GM10847 (cell line): ENCODE results near the gene CASZ1.

Experiments
- POLR2A ChIP-seq: IDR thresholded peaks from 2 replicates; pipeline ENCODE4 v1.6.1; 2011; ENCODE audit not compliant: insufficient read length; ENCODE audit errors: extremely low read depth

Gene CASZ1

GRCh38 chr1:10740123-10740522, 56.3 kb downstream of the CASZ1 start:
- TF ChIP-seq POLR2A: no peak

DNA sequence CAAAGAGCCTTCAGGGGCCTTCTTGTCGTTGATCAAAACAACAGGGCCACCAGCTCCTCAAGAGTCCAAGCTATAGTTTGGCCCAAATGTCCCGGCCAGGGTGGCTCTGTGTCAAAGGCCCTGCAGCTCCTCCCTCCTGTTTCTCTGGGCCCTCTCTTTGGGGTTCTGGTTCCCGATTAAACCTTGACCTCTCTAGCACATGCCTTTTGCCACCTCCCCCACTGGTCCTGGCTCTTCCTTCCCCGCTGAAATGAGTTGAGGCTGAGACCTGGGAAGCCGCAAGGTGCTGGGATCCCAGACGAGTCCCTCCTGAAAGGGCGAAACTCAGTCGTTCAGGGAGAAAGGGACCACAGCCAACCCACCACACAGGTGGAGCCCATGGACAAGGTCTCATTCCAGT, 56.9 kb downstream of the CASZ1 start:
- no peak for TF ChIP-seq POLR2A

DNA sequence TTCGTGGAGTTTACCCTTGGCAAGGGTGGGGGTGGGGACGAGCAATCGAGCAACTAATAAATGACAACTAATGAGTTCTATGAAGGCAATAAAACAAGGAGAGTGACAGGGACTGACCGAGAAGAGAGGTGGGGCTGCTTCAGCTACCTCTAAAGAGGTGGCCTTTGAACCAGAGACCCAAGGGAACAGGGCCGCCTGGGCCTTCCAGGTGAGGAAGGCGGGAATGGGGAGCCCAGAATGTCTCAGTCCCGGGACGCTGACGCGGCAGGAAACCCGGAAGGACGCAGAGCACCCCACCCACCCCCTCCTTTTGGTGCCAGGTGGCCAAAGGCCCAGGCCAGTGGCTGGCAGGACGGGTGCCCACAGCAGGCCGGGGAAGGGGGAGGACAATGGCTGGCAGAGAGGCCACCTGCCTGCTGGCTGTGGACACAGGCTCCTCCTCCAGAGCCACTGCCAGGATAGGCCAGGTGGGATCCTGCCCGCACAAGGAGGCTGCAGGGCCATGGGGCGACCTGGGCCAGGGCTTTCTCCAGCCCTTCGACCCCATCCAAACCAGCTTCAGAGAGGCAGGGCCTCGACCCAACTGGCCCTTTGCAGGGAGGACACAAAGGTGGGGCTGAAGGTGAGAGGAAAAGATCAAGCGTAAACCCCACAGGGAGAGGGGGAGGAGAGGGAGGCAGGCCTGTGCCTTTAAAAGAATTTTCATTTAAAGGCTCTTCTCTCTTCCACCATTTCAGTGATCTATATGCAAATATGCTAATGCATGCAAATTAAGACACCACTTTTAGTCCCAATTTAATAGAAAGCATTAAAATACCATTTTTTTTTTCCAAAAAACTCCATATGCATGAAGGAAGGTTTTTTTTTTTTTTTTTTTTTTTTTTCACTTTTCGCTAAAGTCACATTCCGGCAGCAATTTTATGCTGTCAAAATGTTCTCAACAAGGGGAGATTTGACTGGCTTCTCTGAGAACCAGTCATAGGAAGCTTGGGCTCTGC, 58.1 kb downstream of the CASZ1 start:
- TF ChIP-seq POLR2A: no peak

DNA sequence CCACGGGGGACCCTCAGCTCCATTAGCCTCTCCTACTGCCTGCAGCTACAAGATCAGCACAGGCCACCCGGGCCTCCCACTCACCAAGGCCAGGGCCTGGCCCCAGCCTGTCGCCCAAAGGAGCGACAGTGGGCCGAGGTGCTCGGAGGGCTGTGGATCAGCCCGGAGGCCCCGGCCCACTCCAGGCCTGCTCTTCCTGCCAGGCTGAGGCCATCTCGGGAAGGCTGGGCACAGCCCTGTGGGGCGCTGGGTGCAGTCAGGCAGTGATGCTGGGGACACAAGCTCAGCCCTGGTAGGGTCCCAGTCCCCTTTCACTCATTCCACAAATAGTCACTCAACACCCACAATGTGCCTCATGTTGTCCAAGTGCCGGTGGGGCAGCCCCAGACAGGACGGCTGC, 58.8 kb downstream of the CASZ1 start:
- TF ChIP-seq POLR2A: no peak

- no peak for TF ChIP-seq POLR2A
Observed at GRCh38 chr1:10736634-10737586, 59.5 kb downstream of the CASZ1 start.

GRCh38 chr1:10735563-10736305, 60.7 kb downstream of the CASZ1 start:
- no peak for TF ChIP-seq POLR2A

- no peak for TF ChIP-seq POLR2A
Observed at GRCh38 chr1:10734962-10735544, 61.4 kb downstream of the CASZ1 start.

DNA sequence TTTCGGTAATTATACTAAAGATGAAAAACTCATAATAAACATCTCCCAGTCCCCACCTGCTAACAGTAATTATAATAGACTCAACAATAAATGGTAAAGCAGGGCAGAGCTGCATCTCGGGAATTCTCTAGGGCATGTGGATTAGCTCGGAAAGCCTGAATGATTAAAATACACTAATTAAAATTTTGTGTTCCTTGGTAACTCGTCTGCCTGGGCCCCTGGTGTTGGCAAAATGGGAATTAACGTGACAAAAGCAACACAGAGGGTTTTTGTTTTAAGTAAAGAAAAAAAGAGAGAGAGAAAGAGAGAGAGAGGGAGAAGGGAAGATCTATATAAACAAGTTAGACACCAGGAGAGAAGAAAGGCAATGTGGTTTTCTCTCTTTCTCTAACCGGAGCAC, 62.1 kb downstream of the CASZ1 start:
- TF ChIP-seq POLR2A: no peak

- no peak for TF ChIP-seq POLR2A
Observed at GRCh38 chr1:10733474-10734366, 62.7 kb downstream of the CASZ1 start.

DNA sequence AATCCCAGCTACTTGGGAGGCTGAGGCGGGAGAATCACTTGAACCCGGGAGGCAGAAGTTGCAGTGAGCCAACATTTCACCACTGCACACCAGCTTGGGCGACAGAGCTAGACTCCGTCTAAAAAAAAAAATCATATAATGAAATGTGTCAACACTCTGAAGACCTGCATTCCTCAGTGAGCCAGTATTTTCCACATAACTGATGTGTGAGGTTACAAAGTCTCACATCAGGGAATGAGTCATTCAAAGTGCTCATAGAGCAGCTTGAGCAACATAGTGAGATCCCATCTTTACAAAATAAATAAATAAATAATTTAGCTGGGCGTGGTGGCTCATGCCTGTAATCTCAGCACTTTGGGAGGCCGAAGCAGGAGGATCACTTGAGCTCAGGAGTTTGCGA, 65.5 kb downstream of the CASZ1 start:
- no peak for TF ChIP-seq POLR2A

- TF ChIP-seq POLR2A: no peak
Observed at GRCh38 chr1:10728595-10729410, 67.6 kb downstream of the CASZ1 start.

DNA sequence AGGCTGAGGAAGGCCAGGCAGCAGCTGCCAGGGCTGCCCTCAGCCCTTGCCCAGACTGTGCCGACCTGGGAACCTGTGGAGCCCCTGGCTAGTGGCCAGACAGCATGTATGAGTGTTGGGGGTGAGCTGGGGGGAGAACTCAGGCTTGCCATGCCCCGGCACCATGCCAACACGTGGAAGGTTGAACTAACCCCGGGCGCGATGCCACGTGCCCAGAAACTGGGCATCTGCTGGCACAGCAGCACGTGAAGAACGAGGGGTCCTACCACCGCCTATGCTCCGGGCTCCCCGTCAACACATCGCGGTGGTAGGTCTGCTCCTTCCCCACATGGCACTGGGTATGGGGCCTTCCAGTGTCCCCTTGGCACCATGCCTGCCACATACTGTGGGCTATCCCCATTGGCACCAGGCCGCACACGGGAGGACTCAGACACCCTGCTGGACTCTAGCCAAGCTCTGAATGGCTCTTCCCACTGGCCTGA, 68.7 kb downstream of the CASZ1 start:
- TF ChIP-seq POLR2A: no peak

GRCh38 chr1:10726355-10726754, 70.1 kb downstream of the CASZ1 start:
- no peak for TF ChIP-seq POLR2A
